SK-N-SH (cell line): ENCODE results near the gene SNTG2.

Source experiments
- CHD2 ChIP-seq: fragments of 150-350 bp; IDR thresholded peaks from 2 replicates; pipeline ENCODE4 v1.6.1; 2018; ENCODE audit warnings: low read length; ENCODE audit not compliant: partially characterized antibody
- CTCF ChIP-seq: fragments of 200-600 bp; sonication (generic); IDR thresholded peaks from 2 replicates; pipeline ENCODE4 v1.6.1; 2017; ENCODE audit warnings: antibody characterized with exemption, mild to moderate bottlenecking, moderate library complexity
- ELF1 ChIP-seq: IDR thresholded peaks from 2 replicates; pipeline ENCODE4 v1.4.0; 2012
- EP300 ChIP-seq, 2 experiments: IDR thresholded peaks; 2 replicates each; pipeline versions ENCODE4 v1.4.0 to v1.6.1; 2012; ENCODE audit warnings: borderline replicate concordance in 1 of 2, low read depth in 1 of 2, low read length in 1 of 2
- EZH2phosphoT487 ChIP-seq: fragments of 200-600 bp; sonication (generic); IDR thresholded peaks from 2 replicates; pipeline ENCODE4 v1.6.1; 2017; ENCODE audit warnings: low read depth, mixed run types, mild to moderate bottlenecking, antibody characterized with exemption, moderate library complexity, borderline replicate concordance
- FOXJ3 ChIP-seq: sonication (generic); formaldehyde crosslinking; IDR thresholded peaks from 2 replicates; pipeline ENCODE4 v1.5.1; 2020; ENCODE audit warnings: mild to moderate bottlenecking, missing genetic modification reagents
- JUND ChIP-seq: IDR thresholded peaks from 2 replicates; pipeline ENCODE4 v1.4.0; 2012
- MEF2A ChIP-seq: IDR thresholded peaks from 2 replicates; pipeline ENCODE4 v1.4.0; 2012; ENCODE audit warnings: low read depth, borderline replicate concordance
- MXI1 ChIP-seq: IDR thresholded peaks from 2 replicates; pipeline ENCODE4 v1.6.1; 2012; ENCODE audit warnings: mild to moderate bottlenecking, low read depth, low read length, improper control_type of control experiment
- NFIC ChIP-seq: IDR thresholded peaks from 2 replicates; pipeline ENCODE4 v1.4.0; 2012; ENCODE audit warnings: borderline replicate concordance
- NRF1 ChIP-seq: IDR thresholded peaks from 2 replicates; pipeline ENCODE4 v1.6.1; 2012; ENCODE audit warnings: low read depth, mild to moderate bottlenecking, low read length
- RCOR1 ChIP-seq: fragments of 150-350 bp; IDR thresholded peaks from 2 replicates; pipeline ENCODE4 v1.6.1; 2017; ENCODE audit warnings: antibody characterized with exemption, low read length
- TAF1 ChIP-seq: IDR thresholded peaks from 2 replicates; pipeline ENCODE4 v1.6.1; 2012; ENCODE audit warnings: low read depth, mild to moderate bottlenecking, low read length, moderate library complexity, borderline replicate concordance
- TF ChIP-seq, protein P1 (sequence below): IDR thresholded peaks from 2 replicates; pipeline ENCODE4 v1.4.0; 2012; ENCODE audit warnings: low read depth, borderline replicate concordance

- TF ChIP-seq CHD2 = no peak
- no peak for TF ChIP-seq FOXJ3 (CRISPR knock-in tag)
- no peak for TF ChIP-seq CTCF
- TF ChIP-seq, protein P1, sequence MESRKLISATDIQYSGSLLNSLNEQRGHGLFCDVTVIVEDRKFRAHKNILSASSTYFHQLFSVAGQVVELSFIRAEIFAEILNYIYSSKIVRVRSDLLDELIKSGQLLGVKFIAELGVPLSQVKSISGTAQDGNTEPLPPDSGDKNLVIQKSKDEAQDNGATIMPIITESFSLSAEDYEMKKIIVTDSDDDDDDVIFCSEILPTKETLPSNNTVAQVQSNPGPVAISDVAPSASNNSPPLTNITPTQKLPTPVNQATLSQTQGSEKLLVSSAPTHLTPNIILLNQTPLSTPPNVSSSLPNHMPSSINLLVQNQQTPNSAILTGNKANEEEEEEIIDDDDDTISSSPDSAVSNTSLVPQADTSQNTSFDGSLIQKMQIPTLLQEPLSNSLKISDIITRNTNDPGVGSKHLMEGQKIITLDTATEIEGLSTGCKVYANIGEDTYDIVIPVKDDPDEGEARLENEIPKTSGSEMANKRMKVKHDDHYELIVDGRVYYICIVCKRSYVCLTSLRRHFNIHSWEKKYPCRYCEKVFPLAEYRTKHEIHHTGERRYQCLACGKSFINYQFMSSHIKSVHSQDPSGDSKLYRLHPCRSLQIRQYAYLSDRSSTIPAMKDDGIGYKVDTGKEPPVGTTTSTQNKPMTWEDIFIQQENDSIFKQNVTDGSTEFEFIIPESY = no peak
- no peak for TF ChIP-seq MEF2A
- no peak for TF ChIP-seq TAF1
- TF ChIP-seq RCOR1 = no peak
- TF ChIP-seq NRF1 = no peak
- no peak for TF ChIP-seq MXI1
- no peak for TF ChIP-seq NFIC
- no peak for TF ChIP-seq EZH2phosphoT487
- no peak for TF ChIP-seq ELF1
- TF ChIP-seq EP300 (IDR thresholded peaks at IDR 0.05; ENCODE audit: borderline replicate concordance in 1 of 2, low read depth in 1 of 2, low read length in 1 of 2) = no peak
- TF ChIP-seq JUND = no peak
Measured at GRCh38 chr2:1104364-1104763, 153.7 kb downstream of the SNTG2 start.
